ENCODE data around the gene RFTN1. TPM values are rescaled to one million over a fixed set of nuclear protein-coding genes. Genes with fewer than 3 reads are reported as not detected.

RFTN1 gene
- total and polyA plus RNA-seq, 2 donors (not counting 3 experiments of a cell fraction or from before 2014, with no cell fraction given): 40.3 to 43.3 TPM

DNA sequence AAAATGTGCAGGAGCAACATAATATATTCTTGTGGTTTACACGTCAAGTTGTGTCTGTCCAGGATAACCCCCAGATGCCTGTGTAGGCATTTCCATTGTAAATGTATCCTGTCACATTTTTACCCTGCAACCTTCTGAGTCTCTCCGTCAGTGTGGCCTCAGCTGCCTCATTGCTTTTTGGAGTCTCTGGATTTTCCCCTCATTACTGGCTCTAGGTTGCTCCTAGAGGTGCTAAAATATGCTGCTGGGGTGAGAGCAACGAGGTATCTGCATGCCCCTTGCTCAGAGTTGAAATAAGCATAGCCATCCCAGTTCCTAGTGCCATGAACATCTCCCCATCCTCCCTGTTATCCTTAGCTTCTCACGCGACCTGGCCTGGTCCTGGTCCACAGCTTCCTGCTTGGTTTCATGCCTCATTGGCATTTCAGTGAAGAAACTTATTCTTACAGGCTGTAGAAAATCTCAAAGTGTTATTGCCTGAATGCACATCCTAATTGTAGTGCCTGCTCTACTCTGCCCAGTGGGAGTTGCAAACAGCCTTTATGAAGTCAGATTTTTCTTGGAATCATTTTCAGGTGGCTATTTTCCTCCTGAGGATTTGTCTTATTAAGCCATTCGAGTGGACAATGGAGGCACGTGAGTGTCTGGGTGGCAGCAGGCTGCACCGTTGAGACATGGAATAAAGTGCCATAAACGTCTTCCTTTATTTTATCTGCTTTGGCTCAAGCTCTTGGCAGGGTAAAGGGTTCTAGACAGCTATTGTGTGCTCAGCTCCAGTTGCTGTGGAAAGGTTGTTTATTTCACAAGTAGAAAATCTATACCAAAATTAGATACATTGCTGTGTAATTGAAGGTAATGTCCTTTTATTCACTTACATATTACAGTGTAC lies 215.3 kb downstream of the RFTN1 start:
- Histone ChIP-seq H3K9me3 (replicated peaks; ENCODE audit: control insufficient read depth, insufficient read depth, low read length) (no peaks in the 10 kb centered on the region), H3K79me2 (ENCODE audit: control insufficient read depth, insufficient read depth, low read length) (no peaks in the 10 kb centered on the region), H3K4me3 (replicated peaks in 1 of 3; ENCODE audit: insufficient read depth in 1 of 3, low read depth in 1 of 3, low read length in 3 of 3) (no peak overlapping the region), H3K9me1 (replicated peaks; ENCODE audit: control insufficient read depth, extremely low read depth, insufficient read depth, low read length) (no peaks in the 10 kb centered on the region), H3K9ac (replicated peaks; ENCODE audit: extremely low read depth, insufficient read depth, low read length) (no peak overlapping the region), H3K27ac (ENCODE audit: insufficient read depth, low read depth, low read length) (no peak overlapping the region), H3K36me3 (ENCODE audit: control insufficient read depth in 2 of 2, extremely low read depth in 1 of 2, insufficient read depth in 2 of 2, low read length in 2 of 2) (peaks cover 0 to 7% of the 10 kb centered on the region in 2 experiments), H2AFZ (ENCODE audit: low read depth, low read length) (no peak overlapping the region), H3K4me1 (ENCODE audit: control insufficient read depth, extremely low read depth, insufficient read depth, low read length) (no peaks in the 10 kb centered on the region), H4K20me1 (replicated peaks; ENCODE audit: control insufficient read depth, extremely low read depth, insufficient read depth, low read length) (no peaks in the 10 kb centered on the region), H3K4me2 (ENCODE audit: insufficient read depth, low read length) (no peak overlapping the region), H3K27me3 (ENCODE audit: control insufficient read depth in 2 of 2, insufficient read depth in 2 of 2, low read length in 2 of 2) (no peaks in the 10 kb centered on the region)
- DNase-seq (ENCODE audit: low read depth, low spot score) (peak; percentile 59), FAIRE-seq (peak; percentile 15)
- BruUV-seq (replicated peaks): no TSS peak
- intact Hi-C loops (cut with micrococcal nuclease) (no loop called here), dilution Hi-C loops (cut with MboI; ENCODE audit: extremely low pct_ligation_motif_present, low sequenced_read_pairs) (no loop called here)
- POLR2A ChIA-PET: no interaction called here
- TF ChIP-seq MYC (IDR thresholded peaks at IDR 0.05; ENCODE audit: low read depth, low read length): no peak
- no peak for TF ChIP-seq CTCF (IDR thresholded peaks at IDR 0.05; ENCODE audit: extremely low read depth in 1 of 2, insufficient read depth in 1 of 2, low read depth in 1 of 2, low read length in 2 of 2)
- no peak for TF ChIP-seq POLR2A (IDR thresholded peaks at IDR 0.05; ENCODE audit: low read depth, low read length)
- TF ChIP-seq, protein P1, sequence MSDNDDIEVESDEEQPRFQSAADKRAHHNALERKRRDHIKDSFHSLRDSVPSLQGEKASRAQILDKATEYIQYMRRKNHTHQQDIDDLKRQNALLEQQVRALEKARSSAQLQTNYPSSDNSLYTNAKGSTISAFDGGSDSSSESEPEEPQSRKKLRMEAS (IDR thresholded peaks at IDR 0.05; ENCODE audit: insufficient read depth, insufficient read length): no peak
- no peak for TF ChIP-seq GATA2 (IDR thresholded peaks at IDR 0.05; ENCODE audit: insufficient read depth, insufficient read length, low read depth, low read length)
- no peak for TF ChIP-seq JUN (IDR thresholded peaks at IDR 0.05; ENCODE audit: borderline replicate concordance, insufficient read depth, insufficient read length, low read depth)
- TF ChIP-seq FOS (IDR thresholded peaks at IDR 0.05; ENCODE audit: borderline replicate concordance, insufficient read depth, low read length): no peak
- no peak for TF ChIP-seq POLR2AphosphoS5 (IDR thresholded peaks at IDR 0.05; ENCODE audit: insufficient read depth, low read depth, low read length)
- TF ChIP-seq EZH2 (IDR thresholded peaks at IDR 0.05; ENCODE audit: borderline replicate concordance, low read depth, low read length, severe bottlenecking): no peak
- CTCF ChIA-PET: interaction anchor here (0.6 kb wide), 1 partner anchor 30 kb away, joined by 3 read pairs; no protein-coding TSS in a partner anchor
